ENCODE data around the gene HPD. TPM values are rescaled to one million over a fixed set of nuclear protein-coding genes. Genes with fewer than 3 reads are reported as not detected.
"Not testable (repeated sequence)": the region's sequence is repeated elsewhere in the genome, so short reads cannot be mapped to it uniquely, and the experiment has no call there.

Gene HPD
- total RNA-seq, 1 donor from 2014 or later: not detected

DNA sequence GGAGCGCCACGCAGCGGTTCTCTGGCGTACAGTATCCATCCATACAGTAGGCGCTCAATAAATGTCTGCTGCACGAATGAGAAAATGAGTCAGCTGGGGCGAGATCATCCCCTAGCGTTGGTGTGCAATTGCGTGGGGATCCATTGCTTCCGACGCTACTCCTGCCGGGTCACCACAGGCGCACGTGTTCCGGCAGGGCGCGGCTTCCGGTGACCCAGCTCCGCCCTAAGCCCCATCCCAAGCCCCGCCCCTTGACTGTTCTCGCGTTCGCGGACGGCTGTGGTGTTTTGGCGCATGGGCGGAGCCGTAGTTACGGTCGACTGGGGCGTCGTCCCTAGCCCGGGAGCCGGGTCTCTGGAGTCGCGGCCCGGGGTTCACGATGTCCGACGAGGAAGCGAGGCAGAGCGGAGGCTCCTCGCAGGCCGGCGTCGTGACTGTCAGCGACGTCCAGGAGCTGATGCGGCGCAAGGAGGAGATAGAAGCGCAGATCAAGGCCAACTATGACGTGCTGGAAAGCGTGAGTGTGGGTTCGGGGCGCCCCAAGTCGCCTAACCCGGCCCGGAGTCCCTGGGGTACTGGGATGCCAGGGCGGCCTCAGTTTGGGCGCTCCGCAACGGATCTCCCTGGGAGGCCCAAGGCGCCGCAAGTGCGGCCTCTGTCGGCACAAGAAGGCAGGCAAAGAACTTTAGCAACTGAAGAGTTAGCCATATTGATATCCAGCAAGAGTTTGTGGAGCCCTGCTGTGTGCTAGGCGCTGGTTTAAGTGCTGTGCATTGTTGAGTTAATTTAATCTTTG, 30.0 kb upstream of the HPD start, which contains the start of gene PSMD9:
TSS of gene PSMD9 (plus strand) at position 313 of the 796 bp plus-strand sequence. CDS start at position 380, 67 bp downstream.
- peak; percentile 99 for DNase-seq (ENCODE audit: extremely low spot score, unreplicated experiment)
- H3K9me3 Mint-ChIP-seq (ENCODE audit: unreplicated experiment): no peaks in the 10 kb centered on the region
- peaks cover 2% of the 10 kb centered on the region for H3K27me3 Mint-ChIP-seq (ENCODE audit: unreplicated experiment)
- H3K4me3 Mint-ChIP-seq (ENCODE audit: unreplicated experiment): peak within 1 kb of the TSS; percentile 99
- H3K36me3 Mint-ChIP-seq (ENCODE audit: unreplicated experiment): peaks cover 1% of the 10 kb centered on the region
- peak; percentile 78 for TF ChIP-seq CTCF (IDR thresholded peaks at IDR 0.05)
- peak within 1 kb of the TSS; percentile 100 for H3K27ac Mint-ChIP-seq (ENCODE audit: unreplicated experiment)
- H3K4me1 Mint-ChIP-seq (ENCODE audit: unreplicated experiment): peaks cover 30% of the 10 kb centered on the region

DNA sequence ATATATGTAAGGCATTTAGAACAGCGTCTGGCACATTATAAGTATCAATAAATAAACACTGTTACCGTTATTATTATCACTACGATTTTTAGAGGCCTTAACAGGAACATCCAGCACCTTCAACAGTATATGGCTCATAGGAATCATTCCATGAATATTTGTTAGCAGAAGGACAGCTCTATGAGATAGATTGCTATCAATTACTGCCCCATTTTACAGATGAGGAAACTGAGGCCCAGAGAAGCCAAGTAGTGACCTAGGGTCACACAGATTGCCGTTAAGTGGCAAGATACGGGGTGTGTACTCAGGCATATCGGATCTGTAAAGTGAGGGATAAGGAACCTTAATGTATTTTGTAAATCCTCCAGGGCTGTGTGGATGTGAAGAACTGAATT, 29.4 kb upstream of the HPD start:
- H3K4me1 Mint-ChIP-seq (ENCODE audit: unreplicated experiment): peaks cover 25% of the 10 kb centered on the region
- no peak for TF ChIP-seq CTCF (IDR thresholded peaks at IDR 0.05)
- peak overlapping the region; percentile 99 for H3K4me3 Mint-ChIP-seq (ENCODE audit: unreplicated experiment)
- H3K9me3 Mint-ChIP-seq (ENCODE audit: unreplicated experiment): no peaks in the 10 kb centered on the region
- no peak for DNase-seq (ENCODE audit: extremely low spot score, unreplicated experiment)
- H3K36me3 Mint-ChIP-seq (ENCODE audit: unreplicated experiment): peaks cover 1% of the 10 kb centered on the region
- H3K27ac Mint-ChIP-seq (ENCODE audit: unreplicated experiment): peak overlapping the region; percentile 100
- H3K27me3 Mint-ChIP-seq (ENCODE audit: unreplicated experiment): peaks cover 2% of the 10 kb centered on the region

DNA sequence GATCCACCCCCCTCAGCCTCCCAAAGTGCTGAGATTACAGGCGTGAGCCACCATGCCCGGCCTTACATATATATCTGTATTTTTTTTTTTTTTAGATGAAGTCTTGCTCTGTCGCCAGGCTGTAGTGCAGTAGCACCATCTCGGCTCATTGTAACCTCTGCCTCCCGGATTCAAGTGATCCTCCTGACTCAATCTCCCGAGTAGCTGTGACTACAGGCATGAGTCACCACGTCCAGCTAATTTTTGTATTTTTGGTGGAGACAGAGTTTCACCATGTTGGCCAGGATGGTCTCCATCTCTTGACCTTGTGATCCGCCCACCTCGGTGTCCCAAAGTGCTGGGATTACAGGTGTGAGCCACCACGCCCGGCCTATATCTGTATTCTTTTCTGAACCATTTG, 26.5 kb upstream of the HPD start:
- H3K27me3 Mint-ChIP-seq (ENCODE audit: unreplicated experiment); DNase-seq (ENCODE audit: extremely low spot score, unreplicated experiment); H3K27ac Mint-ChIP-seq (ENCODE audit: unreplicated experiment); H3K9me3 Mint-ChIP-seq (ENCODE audit: unreplicated experiment); H3K36me3 Mint-ChIP-seq (ENCODE audit: unreplicated experiment); H3K4me3 Mint-ChIP-seq (ENCODE audit: unreplicated experiment): not testable (repeated sequence)
- peaks cover 18% of the 10 kb centered on the region for H3K4me1 Mint-ChIP-seq (ENCODE audit: unreplicated experiment)

DNA sequence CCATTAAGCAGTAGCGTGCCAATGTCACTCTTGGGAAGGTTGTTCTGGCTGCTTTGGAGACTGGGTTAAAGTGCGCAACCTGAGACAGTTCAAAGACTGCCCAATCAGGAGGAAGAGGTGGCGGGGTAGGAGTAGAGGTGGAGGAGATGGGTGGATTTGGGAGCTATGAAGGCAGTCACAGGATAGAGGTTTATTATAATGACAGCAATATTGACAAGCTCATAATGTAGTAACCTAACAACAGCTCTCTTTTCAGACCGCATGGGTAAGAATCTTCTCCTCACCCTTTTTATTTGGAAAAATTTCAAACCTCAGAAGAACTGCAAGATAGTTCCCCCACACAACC, 24.6 kb upstream of the HPD start:
- H3K27me3 Mint-ChIP-seq (ENCODE audit: unreplicated experiment): peaks cover 9% of the 10 kb centered on the region
- no peaks in the 10 kb centered on the region for H3K36me3 Mint-ChIP-seq (ENCODE audit: unreplicated experiment)
- no peak for TF ChIP-seq CTCF (IDR thresholded peaks at IDR 0.05)
- H3K4me1 Mint-ChIP-seq (ENCODE audit: unreplicated experiment): peaks cover 7% of the 10 kb centered on the region
- H3K4me3 Mint-ChIP-seq (ENCODE audit: unreplicated experiment): no peak overlapping the region
- H3K27ac Mint-ChIP-seq (ENCODE audit: unreplicated experiment): no peak overlapping the region
- H3K9me3 Mint-ChIP-seq (ENCODE audit: unreplicated experiment): no peaks in the 10 kb centered on the region
- no peak for DNase-seq (ENCODE audit: extremely low spot score, unreplicated experiment)

DNA sequence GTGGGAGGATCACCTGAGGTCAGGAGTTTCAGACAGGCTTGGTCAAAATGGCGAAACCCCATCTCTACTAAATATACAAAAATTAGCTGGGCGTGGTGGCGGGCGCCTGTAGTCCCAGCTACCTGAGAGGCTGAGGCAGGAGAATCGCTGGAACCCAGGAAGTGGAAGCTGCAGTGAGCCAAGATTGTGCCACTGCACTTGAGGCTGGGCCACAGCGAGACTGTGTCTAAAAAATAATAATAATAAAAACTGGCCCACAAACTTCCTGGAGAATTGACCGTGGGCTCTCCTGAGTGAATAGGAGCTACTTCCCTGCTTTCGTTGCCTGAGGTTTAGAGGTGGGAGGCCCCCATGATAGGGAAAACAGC, 17.4 kb upstream of the HPD start:
- not testable (repeated sequence) for H3K27ac Mint-ChIP-seq (ENCODE audit: unreplicated experiment); H3K4me3 Mint-ChIP-seq (ENCODE audit: unreplicated experiment); H3K27me3 Mint-ChIP-seq (ENCODE audit: unreplicated experiment); H3K9me3 Mint-ChIP-seq (ENCODE audit: unreplicated experiment); H3K4me1 Mint-ChIP-seq (ENCODE audit: unreplicated experiment); H3K36me3 Mint-ChIP-seq (ENCODE audit: unreplicated experiment); DNase-seq (ENCODE audit: extremely low spot score, unreplicated experiment)

GRCh38 chr12:121875582-121875981, 16.9 kb upstream of the HPD start:
- Mint-ChIP-seq H3K4me3 (ENCODE audit: unreplicated experiment) (no peak overlapping the region), H3K36me3 (ENCODE audit: unreplicated experiment) (no peaks in the 10 kb centered on the region), H3K4me1 (ENCODE audit: unreplicated experiment) (peaks cover 3% of the 10 kb centered on the region), H3K9me3 (ENCODE audit: unreplicated experiment) (no peaks in the 10 kb centered on the region), H3K27me3 (ENCODE audit: unreplicated experiment) (no peaks in the 10 kb centered on the region), H3K27ac (ENCODE audit: unreplicated experiment) (no peak overlapping the region)
- DNase-seq (ENCODE audit: extremely low spot score, unreplicated experiment): no peak
- no peak for TF ChIP-seq CTCF (IDR thresholded peaks at IDR 0.05)

Data from osteocyte (in vitro differentiated cells).